ENCODE results near the gene TCF12. TPM values are rescaled to one million over a fixed set of nuclear protein-coding genes. Genes with fewer than 3 reads are reported as not detected.

The TCF12 gene
- polyA plus RNA-seq, 1 donor (not counting 4 experiments of a cell fraction or from before 2014, with no cell fraction given) = 48.3 TPM

DNA sequence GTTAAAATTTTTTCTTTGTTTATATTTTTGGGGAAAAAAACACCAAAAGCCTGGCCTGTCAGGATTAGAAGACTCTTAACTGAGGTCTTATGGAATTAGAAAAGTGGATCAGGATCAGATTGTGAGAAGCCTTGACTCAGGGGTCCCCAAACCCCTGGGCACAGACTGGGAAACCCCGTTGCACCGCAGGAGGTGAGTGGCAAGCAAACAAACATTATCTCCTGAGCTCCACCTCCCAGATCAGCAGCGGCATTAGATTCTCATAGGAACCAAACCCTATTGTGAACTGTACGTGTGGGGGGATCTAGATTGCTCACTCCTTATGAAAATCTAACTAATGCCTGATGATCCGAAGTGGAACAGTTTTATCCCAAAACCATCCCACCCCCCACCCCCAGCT lies 117.2 kb downstream of the TCF12 start:
- Histone ChIP-seq H3K4me2 (ENCODE audit: control insufficient read depth, extremely low read depth, insufficient read depth, low read depth, low read length) (no peak overlapping the region), H2AFZ (ENCODE audit: control insufficient read depth, low read length) (no peak overlapping the region), H3K9me1 (ENCODE audit: control insufficient read depth, extremely low read depth, insufficient read depth, low read length) (no peaks in the 10 kb centered on the region), H3K79me2 (ENCODE audit: control insufficient read depth, insufficient read depth, low read length) (peaks cover 42% of the 10 kb centered on the region), H3K36me3 (ENCODE audit: control insufficient read depth in 2 of 2, extremely low read depth in 1 of 2, insufficient read depth in 2 of 2, low read length in 2 of 2) (no peaks in the 10 kb centered on the region), H3K27ac (ENCODE audit: control insufficient read depth, insufficient read depth, low read length) (no peak overlapping the region), H3K27me3 (ENCODE audit: control insufficient read depth, extremely low read depth, insufficient read depth, low read length) (no peaks in the 10 kb centered on the region), H3K9ac (ENCODE audit: control insufficient read depth, extremely low read depth, insufficient read depth, low read length) (no peak overlapping the region), H3K4me3 (ENCODE audit: control insufficient read depth in 2 of 3, extremely low read depth in 1 of 3, insufficient read depth in 2 of 3, low read depth in 1 of 3, low read length in 3 of 3) (no peak overlapping the region), H4K20me1 (ENCODE audit: control insufficient read depth, extremely low read depth, insufficient read depth, low read length) (no peaks in the 10 kb centered on the region), H3K4me1 (ENCODE audit: control insufficient read depth, extremely low read depth, insufficient read depth, low read length) (no peaks in the 10 kb centered on the region), H3K9me3 (ENCODE audit: control insufficient read depth, low read depth, low read length) (no peaks in the 10 kb centered on the region)
- TF ChIP-seq EZH2 (IDR thresholded peaks at IDR 0.05; ENCODE audit: low read length) (no peak), CTCF (optimal IDR thresholded peaks at IDR 0.05 in 1 of 3, IDR thresholded peaks at IDR 0.05 in 1 of 3, conservative IDR thresholded peaks at IDR 0.05 in 1 of 3; ENCODE audit: extremely low read depth in 1 of 3, insufficient read depth in 2 of 3, low read length in 3 of 3) (no peak)
- FAIRE-seq = no peak
- no peak for DNase-seq (ENCODE audit: low read depth, low spot score)
- dilution Hi-C loops (cut with MboI; ENCODE audit: extremely low pct_ligation_motif_present, low sequenced_read_pairs) = no loop called here

GRCh38 chr15:57036352-57036751 lies 117.9 kb downstream of the TCF12 start:
- H3K9ac ChIP-seq (ENCODE audit: control insufficient read depth, extremely low read depth, insufficient read depth, low read length) = no peak overlapping the region
- FAIRE-seq (no peak), DNase-seq (ENCODE audit: low read depth, low spot score) (no peak)
- TF ChIP-seq CTCF (optimal IDR thresholded peaks at IDR 0.05 in 1 of 3, IDR thresholded peaks at IDR 0.05 in 1 of 3, conservative IDR thresholded peaks at IDR 0.05 in 1 of 3; ENCODE audit: extremely low read depth in 1 of 3, insufficient read depth in 2 of 3, low read length in 3 of 3) (no peak), EZH2 (IDR thresholded peaks at IDR 0.05; ENCODE audit: low read length) (no peak)
- no peaks in the 10 kb centered on the region for H4K20me1 ChIP-seq (ENCODE audit: control insufficient read depth, extremely low read depth, insufficient read depth, low read length)
- H3K4me2 ChIP-seq (ENCODE audit: control insufficient read depth, extremely low read depth, insufficient read depth, low read depth, low read length) = no peak overlapping the region
- dilution Hi-C loops (cut with MboI; ENCODE audit: extremely low pct_ligation_motif_present, low sequenced_read_pairs) = no loop called here
- H3K4me1 ChIP-seq (ENCODE audit: control insufficient read depth, extremely low read depth, insufficient read depth, low read length) = no peaks in the 10 kb centered on the region
- H3K9me1 ChIP-seq (ENCODE audit: control insufficient read depth, extremely low read depth, insufficient read depth, low read length) = no peaks in the 10 kb centered on the region
- H3K36me3 ChIP-seq (ENCODE audit: control insufficient read depth in 2 of 2, extremely low read depth in 1 of 2, insufficient read depth in 2 of 2, low read length in 2 of 2) = no peaks in the 10 kb centered on the region
- no peaks in the 10 kb centered on the region for H3K27me3 ChIP-seq (ENCODE audit: control insufficient read depth, extremely low read depth, insufficient read depth, low read length)
- H3K9me3 ChIP-seq (ENCODE audit: control insufficient read depth, low read depth, low read length) = no peaks in the 10 kb centered on the region
- no peak overlapping the region for H2AFZ ChIP-seq (ENCODE audit: control insufficient read depth, low read length)
- peaks cover 39% of the 10 kb centered on the region for H3K79me2 ChIP-seq (ENCODE audit: control insufficient read depth, insufficient read depth, low read length)
- H3K4me3 ChIP-seq (ENCODE audit: control insufficient read depth in 2 of 3, extremely low read depth in 1 of 3, insufficient read depth in 2 of 3, low read depth in 1 of 3, low read length in 3 of 3) = no peak overlapping the region
- H3K27ac ChIP-seq (ENCODE audit: control insufficient read depth, insufficient read depth, low read length) = no peak overlapping the region

Measured in keratinocyte (primary cell).